ENCODE measurements around the gene KLHL40. TPM values are rescaled to one million over a fixed set of nuclear protein-coding genes. Genes with fewer than 3 reads are reported as not detected.

KLHL40 gene
- total RNA-seq, 4 donors from 2014 or later, result 0.17 TPM; not detected in 3

DNA sequence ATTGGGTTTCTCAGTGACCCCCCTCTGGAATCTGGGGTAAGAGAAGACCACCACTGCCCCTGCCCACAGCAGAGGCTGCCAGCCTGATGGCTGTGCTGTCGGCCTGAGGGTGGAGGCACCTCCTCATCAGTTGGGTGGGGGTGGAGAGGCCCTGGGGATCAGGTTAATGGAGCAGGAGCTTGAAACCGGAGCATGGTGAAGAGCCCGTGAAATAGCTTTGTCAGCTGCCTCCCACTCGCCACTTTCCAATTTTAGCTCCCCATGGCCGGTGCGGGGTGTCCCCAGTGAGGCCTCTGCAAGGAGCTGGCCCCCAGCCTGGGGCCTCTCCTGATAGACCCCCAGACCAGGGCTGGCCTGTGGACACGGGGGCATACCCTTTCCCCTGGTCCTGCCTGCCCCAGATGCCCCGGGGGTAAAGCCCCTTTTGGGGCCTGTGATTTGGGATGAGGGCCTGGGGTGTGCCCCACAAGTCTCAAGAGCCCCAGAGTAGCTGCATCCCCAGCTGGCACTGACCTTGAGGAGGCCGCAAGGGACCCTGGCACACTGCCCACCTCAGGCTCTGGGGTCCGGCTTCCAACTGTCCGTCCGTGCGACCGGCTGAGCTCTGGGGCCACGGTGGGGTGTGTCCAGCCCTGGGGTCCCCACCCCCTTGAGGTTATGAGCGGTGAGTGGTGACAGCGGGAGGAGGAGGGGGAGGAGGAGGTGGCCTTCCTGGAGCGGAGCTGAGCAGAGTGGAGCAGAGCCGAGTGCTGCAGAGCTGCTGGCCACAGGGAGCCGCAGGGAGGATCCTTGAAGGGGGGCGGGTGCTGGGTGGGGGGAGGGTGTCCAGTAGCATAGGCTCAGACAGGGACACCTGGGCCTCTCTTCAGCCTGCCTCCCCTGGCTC, 17.0 kb downstream of the KLHL40 start, which contains the start of gene HHATL:
Gene HHATL, minus strand, starts transcription at position 733 of the 886 bp plus-strand sequence. CDS start 1,972 bp downstream, outside the sequence.
- Histone ChIP-seq H3K36me3 (no peaks in the 10 kb centered on the region), H3K27me3 (peaks cover 0 to 10% (median 0%) of the 10 kb centered on the region in 4 donors), H3K4me1 (peaks cover 0 to 10% (median 0%) of the 10 kb centered on the region in 4 donors), H3K4me3 (no peak within 1 kb of the TSS), H3K27ac (replicated peaks in 1 of 4) (no peak within 1 kb of the TSS), H3K9me3 (no peaks in the 10 kb centered on the region)
- DNase-seq (ENCODE audit: extremely low spot score), result no peak
- 80% methylated on average over 7 of the region's 21 CpGs for WGBS
- TF ChIP-seq, protein P1, sequence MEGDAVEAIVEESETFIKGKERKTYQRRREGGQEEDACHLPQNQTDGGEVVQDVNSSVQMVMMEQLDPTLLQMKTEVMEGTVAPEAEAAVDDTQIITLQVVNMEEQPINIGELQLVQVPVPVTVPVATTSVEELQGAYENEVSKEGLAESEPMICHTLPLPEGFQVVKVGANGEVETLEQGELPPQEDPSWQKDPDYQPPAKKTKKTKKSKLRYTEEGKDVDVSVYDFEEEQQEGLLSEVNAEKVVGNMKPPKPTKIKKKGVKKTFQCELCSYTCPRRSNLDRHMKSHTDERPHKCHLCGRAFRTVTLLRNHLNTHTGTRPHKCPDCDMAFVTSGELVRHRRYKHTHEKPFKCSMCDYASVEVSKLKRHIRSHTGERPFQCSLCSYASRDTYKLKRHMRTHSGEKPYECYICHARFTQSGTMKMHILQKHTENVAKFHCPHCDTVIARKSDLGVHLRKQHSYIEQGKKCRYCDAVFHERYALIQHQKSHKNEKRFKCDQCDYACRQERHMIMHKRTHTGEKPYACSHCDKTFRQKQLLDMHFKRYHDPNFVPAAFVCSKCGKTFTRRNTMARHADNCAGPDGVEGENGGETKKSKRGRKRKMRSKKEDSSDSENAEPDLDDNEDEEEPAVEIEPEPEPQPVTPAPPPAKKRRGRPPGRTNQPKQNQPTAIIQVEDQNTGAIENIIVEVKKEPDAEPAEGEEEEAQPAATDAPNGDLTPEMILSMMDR (IDR thresholded peaks at IDR 0.05), result no peak
- TF ChIP-seq POLR2AphosphoS5 (IDR thresholded peaks at IDR 0.05) (no peak), POLR2A (IDR thresholded peaks at IDR 0.05; ENCODE audit: low read depth) (no peak), EP300 (IDR thresholded peaks at IDR 0.05) (no peak)
- intact Hi-C loops (cut with DNase I), result no loop called here

DNA sequence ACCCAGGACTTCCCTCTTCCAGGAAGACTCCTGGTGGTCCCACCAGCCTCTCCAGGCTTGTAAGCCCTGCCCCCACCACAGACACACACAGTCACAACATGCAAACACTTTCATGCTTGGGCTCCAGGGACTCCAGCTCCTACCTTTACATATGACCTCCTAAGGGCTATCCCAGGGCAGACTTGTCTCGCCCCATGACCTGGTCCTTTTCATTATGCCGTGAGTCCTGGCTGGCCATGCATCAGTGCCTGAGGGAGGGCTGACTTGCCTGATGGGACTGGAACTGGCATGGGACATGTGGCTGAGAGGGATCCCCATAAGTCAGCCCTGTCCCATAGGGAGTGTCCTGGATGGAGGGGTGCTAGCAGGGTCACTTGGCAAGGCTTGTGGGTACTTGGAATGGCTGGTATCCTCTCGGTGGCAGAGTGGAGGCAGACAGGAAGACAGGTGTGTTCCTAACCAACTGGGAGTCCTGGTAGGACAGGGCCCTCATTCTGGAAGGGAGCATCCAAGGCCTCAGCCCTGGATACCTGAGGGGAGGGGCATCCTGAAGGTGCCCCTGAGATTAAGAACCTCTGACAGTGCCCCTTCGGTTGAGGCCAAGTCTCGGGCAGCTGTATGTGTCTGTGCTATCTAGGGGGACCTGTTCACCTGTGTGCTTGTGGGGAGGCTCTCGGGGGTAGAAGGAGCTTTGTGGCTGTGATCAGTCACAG, 17.8 kb downstream of the KLHL40 start:
- no peak for DNase-seq (ENCODE audit: extremely low spot score)
- peaks cover 0 to 10% (median 0%) of the 10 kb centered on the region in 4 donors for H3K27me3 ChIP-seq
- TF ChIP-seq, protein P1 (IDR thresholded peaks at IDR 0.05), result no peak
- TF ChIP-seq EP300 (IDR thresholded peaks at IDR 0.05), result no peak
- no peak for TF ChIP-seq POLR2AphosphoS5 (IDR thresholded peaks at IDR 0.05)
- no peak for TF ChIP-seq POLR2A (IDR thresholded peaks at IDR 0.05; ENCODE audit: low read depth)
- no peak overlapping the region for H3K4me3 ChIP-seq
- H3K36me3 ChIP-seq, result no peaks in the 10 kb centered on the region
- no peak overlapping the region for H3K27ac ChIP-seq (replicated peaks in 1 of 4)
- 84% methylated on average over 3 of the region's 6 CpGs for WGBS
- intact Hi-C loops (cut with DNase I), result no loop called here
- peaks cover 0 to 10% (median 0%) of the 10 kb centered on the region in 4 donors for H3K4me1 ChIP-seq
- H3K9me3 ChIP-seq, result no peaks in the 10 kb centered on the region

DNA sequence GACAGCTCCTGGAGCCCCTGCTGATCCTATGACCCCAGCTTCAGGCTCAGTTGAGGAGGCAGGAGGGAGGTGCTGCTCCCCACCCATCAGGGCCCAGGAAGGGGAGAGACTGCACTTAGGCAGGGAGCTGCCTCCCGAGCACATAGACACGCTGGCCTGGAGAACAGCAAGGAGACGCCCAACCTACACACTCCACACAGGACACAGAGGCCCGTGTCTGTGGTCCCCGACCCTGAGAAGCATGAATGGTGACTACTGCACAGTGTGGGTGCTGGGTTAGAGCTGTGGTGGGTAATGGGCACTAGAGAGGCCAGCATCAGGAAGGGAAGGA, 18.3 kb downstream of the KLHL40 start:
- intact Hi-C loops (cut with DNase I), result no loop called here
- 82% methylated on average over 4 of the region's 5 CpGs for WGBS
- Histone ChIP-seq H3K27me3 (peaks cover 0 to 10% (median 0%) of the 10 kb centered on the region in 4 donors), H3K4me3 (no peak overlapping the region), H3K9me3 (no peaks in the 10 kb centered on the region), H3K4me1 (peaks cover 0 to 10% (median 0%) of the 10 kb centered on the region in 4 donors), H3K36me3 (no peaks in the 10 kb centered on the region), H3K27ac (replicated peaks in 1 of 4) (no peak overlapping the region)
- no peak for TF ChIP-seq POLR2AphosphoS5 (IDR thresholded peaks at IDR 0.05)
- no peak for TF ChIP-seq POLR2A (IDR thresholded peaks at IDR 0.05; ENCODE audit: low read depth)
- DNase-seq (ENCODE audit: extremely low spot score), result no peak

DNA sequence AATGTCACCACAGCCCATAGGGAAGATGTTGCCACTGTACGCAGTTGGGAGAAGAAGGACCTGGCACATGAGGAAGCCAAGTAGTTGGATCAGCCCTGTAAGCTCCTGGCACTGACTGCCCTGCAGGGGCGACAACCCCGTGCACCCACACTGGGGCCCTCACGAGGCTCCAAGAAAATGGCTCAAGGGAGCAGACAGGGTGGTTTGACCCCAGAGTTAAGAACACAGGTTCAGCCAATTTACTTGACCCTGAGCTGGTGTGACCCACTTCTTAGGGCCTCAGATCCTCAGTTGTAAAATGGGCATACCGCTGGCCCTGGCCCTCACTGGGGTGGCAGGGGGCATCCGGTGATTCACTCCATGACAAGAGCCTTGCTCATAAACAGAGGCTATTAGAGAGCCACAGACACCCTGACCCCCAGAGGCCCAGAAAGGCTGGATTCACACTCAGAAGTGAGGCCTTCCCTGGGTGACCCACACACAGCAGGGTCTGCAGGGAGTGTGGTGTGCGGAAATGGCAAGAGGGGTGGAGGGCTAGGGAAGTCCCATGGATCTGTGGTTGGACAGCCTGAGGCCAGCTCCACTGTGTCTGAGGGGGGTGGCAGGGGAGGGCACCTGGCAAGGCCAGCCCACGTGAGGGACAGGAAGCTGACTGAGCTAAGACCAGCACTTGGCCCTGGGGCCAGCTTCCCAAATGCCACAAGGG, 19.0 kb downstream of the KLHL40 start:
- Histone ChIP-seq H3K27me3 (peaks cover 0 to 10% (median 0%) of the 10 kb centered on the region in 4 donors), H3K4me1 (peaks cover 0 to 10% (median 0%) of the 10 kb centered on the region in 4 donors), H3K27ac (replicated peaks in 1 of 4) (no peak overlapping the region), H3K36me3 (no peaks in the 10 kb centered on the region), H3K9me3 (no peaks in the 10 kb centered on the region), H3K4me3 (no peak overlapping the region)
- WGBS, result 88% methylated on average over 7 of the region's 8 CpGs
- intact Hi-C loops (cut with DNase I), result no loop called here
- DNase-seq (ENCODE audit: extremely low spot score), result no peak
- TF ChIP-seq POLR2A (IDR thresholded peaks at IDR 0.05; ENCODE audit: low read depth), result no peak
- TF ChIP-seq EP300 (IDR thresholded peaks at IDR 0.05), result no peak
- no peak for TF ChIP-seq POLR2AphosphoS5 (IDR thresholded peaks at IDR 0.05)
- TF ChIP-seq, protein P1 (IDR thresholded peaks at IDR 0.05), result no peak

All from esophagus muscularis mucosa (tissue), 4 donors.